Measurements from ENCODE around the gene PIM1. TPM values are rescaled to one million over a fixed set of nuclear protein-coding genes. Genes with fewer than 3 reads are reported as not detected.

PIM1 gene
- total RNA-seq, 2 experiments from 2014 or later: 432 to 449 TPM

- CTCF ChIA-PET: interaction anchor here (0.9 to 22.1 kb wide), 11 partner anchors 9 to 446 kb away, joined by 4 to 769 read pairs (median 8); partner anchors contain the start of gene PIM1
- H3K4me1 Mint-ChIP-seq (ENCODE audit: low read depth): peaks cover 40% of the 10 kb centered on the region
- H3K27ac Mint-ChIP-seq: no peak overlapping the region
- no peak for DNase-seq
- no peak for ATAC-seq
- H3K27me3 Mint-ChIP-seq (ENCODE audit: low read depth): no peaks in the 10 kb centered on the region
- H3K9me3 Mint-ChIP-seq (ENCODE audit: insufficient read depth): no peaks in the 10 kb centered on the region
- POLR2A ChIA-PET: interaction anchor here (1.0 to 15.8 kb wide), 3 partner anchors 39 to 226 kb away, joined by 3 to 351 read pairs (median 4); partner anchors contain the start of genes MTCH1 and PIM1
- no peak overlapping the region for H3K4me3 Mint-ChIP-seq
- H3K36me3 Mint-ChIP-seq (ENCODE audit: low read depth): no peaks in the 10 kb centered on the region
Measured at GRCh38 chr6:37212268-37212667, 42.3 kb downstream of the PIM1 start.

- DNase-seq: no peak
- CTCF ChIA-PET: interaction anchor here (22.1 kb wide), 1 partner anchor 196 kb away, joined by 769 read pairs; no protein-coding TSS in a partner anchor
- Mint-ChIP-seq H3K4me1 (ENCODE audit: low read depth) (peaks cover 37% of the 10 kb centered on the region), H3K27ac (no peak overlapping the region), H3K36me3 (ENCODE audit: low read depth) (peaks cover 2% of the 10 kb centered on the region), H3K4me3 (no peak overlapping the region), H3K27me3 (ENCODE audit: low read depth) (no peaks in the 10 kb centered on the region), H3K9me3 (ENCODE audit: insufficient read depth) (no peaks in the 10 kb centered on the region)
- ATAC-seq: no peak
- POLR2A ChIA-PET: no interaction called here
Measured at GRCh38 chr6:37218061-37218460, 48.1 kb downstream of the PIM1 start.

- ATAC-seq (no peak), DNase-seq (no peak)
- Mint-ChIP-seq H3K4me3 (no peak overlapping the region), H3K27me3 (ENCODE audit: low read depth) (no peaks in the 10 kb centered on the region), H3K9me3 (ENCODE audit: insufficient read depth) (no peaks in the 10 kb centered on the region), H3K27ac (peak overlapping the region; percentile 17), H3K36me3 (ENCODE audit: low read depth) (peaks cover 2% of the 10 kb centered on the region), H3K4me1 (ENCODE audit: low read depth) (peaks cover 38% of the 10 kb centered on the region)
- ChIA-PET POLR2A (no interaction called here), CTCF (interaction anchor here (1.1 to 22.1 kb wide), 2 partner anchors 154 to 196 kb away, joined by 3 to 769 read pairs; no protein-coding TSS in a partner anchor)
Measured at GRCh38 chr6:37218511-37218910, 48.6 kb downstream of the PIM1 start.

GRCh38 chr6:37221585-37222124, 51.7 kb downstream of the PIM1 start:
- Mint-ChIP-seq H3K27me3 (ENCODE audit: low read depth) (no peaks in the 10 kb centered on the region), H3K9me3 (ENCODE audit: insufficient read depth) (no peaks in the 10 kb centered on the region), H3K4me3 (peak overlapping the region; percentile 81), H3K36me3 (ENCODE audit: low read depth) (peaks cover 2% of the 10 kb centered on the region), H3K4me1 (ENCODE audit: low read depth) (peaks cover 38% of the 10 kb centered on the region), H3K27ac (peak overlapping the region; percentile 58)
- POLR2A ChIA-PET: interaction anchor here (0.7 to 1.6 kb wide), 3 partner anchors 14 to 199 kb away, joined by 3 read pairs; partner anchors contain the start of gene TMEM217
- CTCF ChIA-PET: interaction anchor here (1.0 to 5.7 kb wide), 5 partner anchors 11 to 201 kb away, joined by 3 to 73 read pairs (median 13); no protein-coding TSS in a partner anchor
- ATAC-seq (no peak), DNase-seq (no peak)

GRCh38 chr6:37222125-37222967, 52.4 kb downstream of the PIM1 start:
- ATAC-seq: peak; percentile 97
- peaks cover 38% of the 10 kb centered on the region for H3K4me1 Mint-ChIP-seq (ENCODE audit: low read depth)
- H3K36me3 Mint-ChIP-seq (ENCODE audit: low read depth): peaks cover 2% of the 10 kb centered on the region
- ChIA-PET CTCF (interaction anchor here (1.0 to 5.7 kb wide), 6 partner anchors 11 to 202 kb away, joined by 3 to 73 read pairs (median 9); no protein-coding TSS in a partner anchor), POLR2A (interaction anchor here (0.7 to 1.6 kb wide), 4 partner anchors 14 to 199 kb away, joined by 3 read pairs; partner anchors contain the start of gene TMEM217)
- DNase-seq: peak; percentile 86
- H3K9me3 Mint-ChIP-seq (ENCODE audit: insufficient read depth): no peaks in the 10 kb centered on the region
- H3K27me3 Mint-ChIP-seq (ENCODE audit: low read depth): no peaks in the 10 kb centered on the region
- H3K27ac Mint-ChIP-seq: peak overlapping the region; percentile 65
- H3K4me3 Mint-ChIP-seq: peak overlapping the region; percentile 81

- H3K36me3 Mint-ChIP-seq (ENCODE audit: low read depth): peaks cover 2% of the 10 kb centered on the region
- H3K27ac Mint-ChIP-seq: peak overlapping the region; percentile 65
- H3K9me3 Mint-ChIP-seq (ENCODE audit: insufficient read depth): no peaks in the 10 kb centered on the region
- ChIA-PET POLR2A (interaction anchor here (0.7 to 1.6 kb wide), 2 partner anchors 35 to 176 kb away, joined by 3 read pairs; partner anchors contain the start of gene TMEM217), CTCF (interaction anchor here (1.2 to 5.7 kb wide), 4 partner anchors 12 to 203 kb away, joined by 3 to 73 read pairs (median 30); no protein-coding TSS in a partner anchor)
- H3K4me3 Mint-ChIP-seq: peak overlapping the region; percentile 81
- DNase-seq (no peak), ATAC-seq (no peak)
- H3K27me3 Mint-ChIP-seq (ENCODE audit: low read depth): no peaks in the 10 kb centered on the region
- H3K4me1 Mint-ChIP-seq (ENCODE audit: low read depth): peaks cover 38% of the 10 kb centered on the region
Measured at GRCh38 chr6:37222992-37223391, 53.0 kb downstream of the PIM1 start.

Other genes with a start within 250 kb of the PIM1 start
- under 1 TPM in 1 of 2 experiments, not detected in 1; 0.63 TPM for gene PI16, start 215.4 kb upstream of the PIM1 start, total RNA-seq
- gene MTCH1, start 184.0 kb upstream of the PIM1 start, total RNA-seq: 100 to 1,000 TPM; 117 to 122 TPM
- 10 to 100 TPM; 10.1 to 12.1 TPM for gene FGD2, start 164.5 kb upstream of the PIM1 start, total RNA-seq
- gene TBC1D22B, start 87.6 kb downstream of the PIM1 start, total RNA-seq: 10 to 100 TPM; 15.4 TPM
- 1 to 10 TPM; 3.1 to 3.2 TPM for gene TMEM217, start 88.0 kb downstream of the PIM1 start, total RNA-seq
- gene RNF8, start 183.8 kb downstream of the PIM1 start, total RNA-seq: 10 to 100 TPM; 23.2 to 23.7 TPM

All from activated CD8-positive, alpha-beta T cell treated with anti-CD3 and anti-CD28 coated beads, Interleukin-2, amount 10 ng/mL, durations not matched to agents 7 days and 5 days (primary cell).